ENCODE results near the gene CDC42EP1. TPM values are rescaled to one million over a fixed set of nuclear protein-coding genes. Genes with fewer than 3 reads are reported as not detected.

CDC42EP1 gene
- total RNA-seq, 4 donors from 2014 or later: 28.4 to 53.4 (median 33.4) TPM

GRCh38 chr22:37569921-37570660, 9.8 kb downstream of the CDC42EP1 start:
- WGBS, 2 donors: 48 to 59% methylated on average over 9 of the region's 9 CpGs
- TF ChIP-seq EP300 (IDR thresholded peaks at IDR 0.05) (no peak), POLR2A (IDR thresholded peaks at IDR 0.05) (no peak), CTCF (IDR thresholded peaks at IDR 0.05) (no peak)
- H3K36me3 ChIP-seq: peaks cover 0 to 31% (median 0%) of the 10 kb centered on the region in 3 donors
- peak overlapping the region in 3 of 4 donors; percentile 69 to 100 (median 100) for H3K27ac ChIP-seq
- no peaks in the 10 kb centered on the region for H3K27me3 ChIP-seq
- H3K4me1 ChIP-seq: peaks cover 6 to 75% (median 46%) of the 10 kb centered on the region in 4 donors
- no peak overlapping the region for H3K4me3 ChIP-seq
- H3K9me3 ChIP-seq: no peaks in the 10 kb centered on the region
- DNase-seq (ENCODE audit: low spot score in 2 of 2): no peak

GRCh38 chr22:37570661-37570976, 10.3 kb downstream of the CDC42EP1 start:
- 75 to 80% methylated on average over 4 of the region's 4 CpGs for WGBS, 2 donors
- H3K27me3 ChIP-seq: no peaks in the 10 kb centered on the region
- H3K4me1 ChIP-seq: peaks cover 6 to 70% (median 41%) of the 10 kb centered on the region in 4 donors
- TF ChIP-seq EP300 (IDR thresholded peaks at IDR 0.05) (no peak), CTCF (IDR thresholded peaks at IDR 0.05) (no peak), POLR2A (IDR thresholded peaks at IDR 0.05) (no peak)
- no peaks in the 10 kb centered on the region for H3K9me3 ChIP-seq
- DNase-seq (ENCODE audit: low spot score in 2 of 2): no peak
- H3K36me3 ChIP-seq: peaks cover 0 to 31% (median 0%) of the 10 kb centered on the region in 3 donors
- no peak overlapping the region for H3K4me3 ChIP-seq
- peak overlapping the region in 3 of 4 donors; percentile 69 to 100 (median 100) for H3K27ac ChIP-seq

- Histone ChIP-seq H3K4me1 (peaks cover 6 to 62% (median 33%) of the 10 kb centered on the region in 4 donors), H3K27me3 (no peaks in the 10 kb centered on the region), H3K4me3 (no peak overlapping the region), H3K27ac (peak overlapping the region in 2 of 4 donors; percentile 33 to 100), H3K9me3 (no peaks in the 10 kb centered on the region), H3K36me3 (peaks cover 0 to 23% (median 0%) of the 10 kb centered on the region in 3 donors)
- TF ChIP-seq CTCF (IDR thresholded peaks at IDR 0.05) (peak in 1 of 5 experiments; percentile 26), EP300 (IDR thresholded peaks at IDR 0.05) (no peak), POLR2A (IDR thresholded peaks at IDR 0.05) (no peak)
- DNase-seq (ENCODE audit: low spot score in 2 of 2): no peak
- 64 to 67% methylated on average over 16 of the region's 16 CpGs for WGBS, 2 donors
Observed at GRCh38 chr22:37571258-37571991, 11.1 kb downstream of the CDC42EP1 start.

- Histone ChIP-seq H3K9me3 (no peaks in the 10 kb centered on the region), H3K4me3 (no peak overlapping the region), H3K4me1 (peaks cover 3 to 57% (median 28%) of the 10 kb centered on the region in 4 donors), H3K27me3 (no peaks in the 10 kb centered on the region), H3K27ac (no peak overlapping the region), H3K36me3 (peaks cover 0 to 17% (median 0%) of the 10 kb centered on the region in 3 donors)
- DNase-seq (ENCODE audit: low spot score in 2 of 2): no peak
- TF ChIP-seq EP300 (IDR thresholded peaks at IDR 0.05): no peak
- no peak for TF ChIP-seq POLR2A (IDR thresholded peaks at IDR 0.05)
- no peak for TF ChIP-seq CTCF (IDR thresholded peaks at IDR 0.05)
- WGBS, 2 donors: 94 to 98% methylated on average over 8 of the region's 8 CpGs
Observed at GRCh38 chr22:37571992-37572373, 11.7 kb downstream of the CDC42EP1 start.

- no peak for DNase-seq (ENCODE audit: low spot score in 2 of 2)
- Histone ChIP-seq H3K27ac (no peak overlapping the region), H3K27me3 (no peaks in the 10 kb centered on the region), H3K4me3 (no peak overlapping the region), H3K36me3 (peaks cover 0 to 3% (median 0%) of the 10 kb centered on the region in 3 donors), H3K9me3 (no peaks in the 10 kb centered on the region), H3K4me1 (peaks cover 0 to 26% (median under 1%) of the 10 kb centered on the region in 4 donors)
- TF ChIP-seq POLR2A (IDR thresholded peaks at IDR 0.05) (no peak), CTCF (IDR thresholded peaks at IDR 0.05) (no peak), EP300 (IDR thresholded peaks at IDR 0.05) (no peak)
- 89 to 94% methylated on average over 10 of the region's 10 CpGs for WGBS, 2 donors
Observed at GRCh38 chr22:37575490-37576003, 15.3 kb downstream of the CDC42EP1 start.
